HL-60 (cell line): Measurements from ENCODE around the gene RBX1.

ENCODE experiments used
- DNase-seq, 2 experiments: peaks; one replicate each; pipeline ENCODE4 v3.0.0-alpha.2; 2010 to 2020; ENCODE audit warnings: low read depth in 1 of 2, low spot score in 1 of 2
- H3K27ac ChIP-seq: fragments of 250-450 bp; sonication (Bioruptor Pico); replicated peaks from 2 replicates; pipeline ENCODE4 v1.5.1; 2020; ENCODE audit warnings: mild to moderate bottlenecking, moderate library complexity
- H3K27me3 ChIP-seq: fragments of 250-450 bp; sonication (Bioruptor Pico); 2 replicates; pipeline ENCODE4 v1.5.1; 2021; ENCODE audit warnings: mild to moderate bottlenecking, moderate library complexity; ENCODE audit not compliant: insufficient read depth, poor library complexity, severe bottlenecking
- H3K4me3 ChIP-seq: replicated peaks from 2 replicates; pipeline ENCODE4 v1.5.1; 2011; ENCODE audit warnings: mild to moderate bottlenecking, control low read depth, low read length; ENCODE audit not compliant: insufficient read depth
- GABPA ChIP-seq: IDR thresholded peaks from 2 replicates; pipeline ENCODE4 v1.6.1; 2012; ENCODE audit warnings: low read depth
- POLR2AphosphoS5 ChIP-seq: IDR thresholded peaks from 2 replicates; pipeline ENCODE4 v1.6.1; 2012; ENCODE audit warnings: low read depth
- REST ChIP-seq: IDR thresholded peaks from 2 replicates; pipeline ENCODE4 v1.6.1; 2012; ENCODE audit warnings: low read depth; ENCODE audit not compliant: insufficient replicate concordance
- SPI1 ChIP-seq: IDR thresholded peaks from 2 replicates; pipeline ENCODE4 v1.6.1; 2012; ENCODE audit warnings: low read depth, mild to moderate bottlenecking, borderline replicate concordance
- TF ChIP-seq, protein P1 (sequence below): IDR thresholded peaks from one replicate; pipeline ENCODE4 v1.5.1; 2011; ENCODE audit warnings: low read length, control low read depth, inconsistent platforms; ENCODE audit not compliant: insufficient read depth

The RBX1 gene

DNA sequence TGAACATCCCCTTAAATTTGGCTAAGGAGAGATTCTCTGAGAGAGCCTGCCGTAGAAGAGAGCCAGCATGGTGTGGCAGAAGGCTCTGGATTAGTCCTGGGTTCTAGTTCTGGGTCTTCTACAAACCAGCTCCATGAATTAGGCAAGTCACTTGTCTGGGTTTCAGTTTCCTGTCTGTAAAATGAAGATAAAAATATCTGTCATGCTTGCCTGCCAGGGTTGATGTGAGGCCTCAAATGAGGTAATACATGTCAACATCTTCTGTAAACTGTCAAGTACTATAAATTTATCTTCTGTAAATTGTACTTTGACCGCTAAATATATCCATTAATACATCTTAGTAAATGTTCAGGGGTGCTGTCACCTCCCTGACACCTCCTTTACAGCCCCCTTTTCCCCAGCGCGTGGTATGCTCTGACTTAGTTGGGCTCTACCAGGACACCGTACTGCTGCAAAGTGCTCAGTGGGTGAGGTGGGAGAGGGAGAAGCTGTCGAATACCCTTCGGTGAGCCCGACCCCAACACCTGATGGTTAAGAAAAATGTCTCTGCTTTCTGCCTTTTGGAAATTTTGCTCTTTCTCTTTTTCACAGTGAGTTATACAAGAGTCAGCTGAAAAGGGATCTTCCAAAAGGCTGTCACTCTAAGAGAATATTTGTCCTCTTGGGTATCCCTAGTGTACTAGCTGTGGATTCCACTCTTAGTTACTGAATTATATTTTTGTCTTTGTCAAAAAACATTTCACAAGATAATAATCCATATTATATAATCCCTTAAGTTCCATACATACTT, 15.0 kb downstream of the RBX1 start:
- TF ChIP-seq GABPA (no peak), REST (no peak), SPI1 (no peak), POLR2AphosphoS5 (no peak; the same call in 1 of the 2 replicates)
- TF ChIP-seq, protein P1, sequence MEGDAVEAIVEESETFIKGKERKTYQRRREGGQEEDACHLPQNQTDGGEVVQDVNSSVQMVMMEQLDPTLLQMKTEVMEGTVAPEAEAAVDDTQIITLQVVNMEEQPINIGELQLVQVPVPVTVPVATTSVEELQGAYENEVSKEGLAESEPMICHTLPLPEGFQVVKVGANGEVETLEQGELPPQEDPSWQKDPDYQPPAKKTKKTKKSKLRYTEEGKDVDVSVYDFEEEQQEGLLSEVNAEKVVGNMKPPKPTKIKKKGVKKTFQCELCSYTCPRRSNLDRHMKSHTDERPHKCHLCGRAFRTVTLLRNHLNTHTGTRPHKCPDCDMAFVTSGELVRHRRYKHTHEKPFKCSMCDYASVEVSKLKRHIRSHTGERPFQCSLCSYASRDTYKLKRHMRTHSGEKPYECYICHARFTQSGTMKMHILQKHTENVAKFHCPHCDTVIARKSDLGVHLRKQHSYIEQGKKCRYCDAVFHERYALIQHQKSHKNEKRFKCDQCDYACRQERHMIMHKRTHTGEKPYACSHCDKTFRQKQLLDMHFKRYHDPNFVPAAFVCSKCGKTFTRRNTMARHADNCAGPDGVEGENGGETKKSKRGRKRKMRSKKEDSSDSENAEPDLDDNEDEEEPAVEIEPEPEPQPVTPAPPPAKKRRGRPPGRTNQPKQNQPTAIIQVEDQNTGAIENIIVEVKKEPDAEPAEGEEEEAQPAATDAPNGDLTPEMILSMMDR: no peak
- peak; percentile 33 to 53 for DNase-seq
- Histone ChIP-seq H3K27ac (peak overlapping the region; percentile 71), H3K27me3 (no peaks in the 10 kb centered on the region), H3K4me3 (no peak overlapping the region)

- Histone ChIP-seq H3K27me3 (no peaks in the 10 kb centered on the region), H3K27ac (peak overlapping the region; percentile 71), H3K4me3 (no peak overlapping the region)
- DNase-seq: peak in 1 of 2 experiments; percentile 60
- TF ChIP-seq GABPA (no peak), SPI1 (peak; percentile 8; the same call in 1 of the 2 replicates)
Observed at GRCh38 chr22:40966726-40967085, 15.5 kb downstream of the RBX1 start.

DNA sequence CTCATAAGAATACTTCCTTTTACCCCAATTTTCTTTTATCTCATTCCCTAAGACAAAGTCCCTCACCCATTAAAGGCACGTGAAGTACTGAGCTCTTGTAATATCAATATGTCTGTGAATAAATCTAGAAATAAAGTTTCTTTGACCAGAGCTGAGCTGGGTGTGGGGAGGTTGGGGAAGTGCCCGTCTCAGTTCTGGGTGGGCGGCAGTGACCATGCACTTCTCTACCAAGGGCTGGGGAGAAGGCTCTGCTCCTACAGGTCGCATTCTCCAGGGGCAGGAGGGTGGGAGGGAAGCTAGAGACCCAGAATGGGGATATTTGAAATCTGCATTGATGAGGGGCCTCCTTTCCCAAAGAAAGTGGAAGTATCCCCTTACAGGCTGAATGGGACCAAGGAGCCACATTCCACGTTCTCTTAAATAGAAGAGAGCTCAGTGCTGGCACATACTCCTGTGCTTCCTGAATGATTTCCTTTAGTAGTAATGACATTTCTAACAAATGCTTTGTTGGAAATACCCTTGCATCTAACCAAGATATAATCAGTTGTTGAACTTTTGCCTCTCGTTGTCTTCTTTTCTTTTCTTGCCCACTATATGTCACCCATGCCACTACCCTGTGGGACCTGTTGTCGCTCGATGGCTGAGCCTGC, 16.1 kb downstream of the RBX1 start:
- DNase-seq: no peak
- no peak for TF ChIP-seq GABPA
- TF ChIP-seq, protein P1: no peak
- no peak for TF ChIP-seq POLR2AphosphoS5
- no peak for TF ChIP-seq REST
- TF ChIP-seq SPI1: no peak
- H3K4me3 ChIP-seq: no peak overlapping the region
- no peaks in the 10 kb centered on the region for H3K27me3 ChIP-seq
- H3K27ac ChIP-seq: peak overlapping the region; percentile 71

GRCh38 chr22:40972587-40972986, 21.4 kb downstream of the RBX1 start:
- Histone ChIP-seq H3K27me3 (no peaks in the 10 kb centered on the region), H3K27ac (no peak overlapping the region), H3K4me3 (no peak overlapping the region)
- DNase-seq: no peak
- TF ChIP-seq POLR2AphosphoS5 (no peak), GABPA (no peak), REST (no peak)
